Osteocyte (in vitro differentiated cells): ENCODE results near the gene HNRNPAB. TPM values are rescaled to one million over a fixed set of nuclear protein-coding genes. Genes with fewer than 3 reads are reported as not detected.
A peak's percentile ranks its signal among the peaks of the same experiment; 100 is the strongest.
"Not testable (repeated sequence)": the region's sequence is repeated elsewhere in the genome, so short reads cannot be mapped to it uniquely, and the experiment has no call there.

ENCODE experiments used
- DNase-seq: peaks from one replicate; pipeline ENCODE4 v3.0.0; 2021; ENCODE audit warnings: mixed read lengths; ENCODE audit not compliant: unreplicated experiment; ENCODE audit errors: extremely low spot score
- H3K27ac Mint-ChIP-seq: one replicate; pipeline ENCODE4 v1.8.0; 2021; ENCODE audit warnings: mild to moderate bottlenecking, mixed read lengths; ENCODE audit not compliant: unreplicated experiment
- H3K27me3 Mint-ChIP-seq: one replicate; pipeline ENCODE4 v1.8.0; 2021; ENCODE audit warnings: mixed read lengths; ENCODE audit not compliant: unreplicated experiment
- H3K36me3 Mint-ChIP-seq: one replicate; pipeline ENCODE4 v1.8.0; 2021; ENCODE audit warnings: mixed read lengths; ENCODE audit not compliant: unreplicated experiment
- H3K4me1 Mint-ChIP-seq: one replicate; pipeline ENCODE4 v1.8.0; 2021; ENCODE audit warnings: mixed read lengths; ENCODE audit not compliant: unreplicated experiment
- H3K4me3 Mint-ChIP-seq: one replicate; pipeline ENCODE4 v1.8.0; 2021; ENCODE audit warnings: mild to moderate bottlenecking, moderate library complexity, mixed read lengths; ENCODE audit not compliant: unreplicated experiment
- H3K9me3 Mint-ChIP-seq: one replicate; pipeline ENCODE4 v1.8.0; 2021; ENCODE audit warnings: mixed read lengths; ENCODE audit not compliant: unreplicated experiment
- total RNA-seq: library from RNA; stranded (reverse); gene quantifications from 2 replicates; pipeline ENCODE4 v1.2.1, GENCODE V29; 2021
- TF ChIP-seq, protein P1 (sequence below): fragments of 200-600 bp; sonication (generic); IDR thresholded peaks from 2 replicates; pipeline ENCODE4 v1.5.0; 2021; ENCODE audit warnings: antibody characterized with exemption, mild to moderate bottlenecking, moderate library complexity

HNRNPAB gene
- total RNA-seq, 1 donor from 2014 or later, result 131 TPM

DNA sequence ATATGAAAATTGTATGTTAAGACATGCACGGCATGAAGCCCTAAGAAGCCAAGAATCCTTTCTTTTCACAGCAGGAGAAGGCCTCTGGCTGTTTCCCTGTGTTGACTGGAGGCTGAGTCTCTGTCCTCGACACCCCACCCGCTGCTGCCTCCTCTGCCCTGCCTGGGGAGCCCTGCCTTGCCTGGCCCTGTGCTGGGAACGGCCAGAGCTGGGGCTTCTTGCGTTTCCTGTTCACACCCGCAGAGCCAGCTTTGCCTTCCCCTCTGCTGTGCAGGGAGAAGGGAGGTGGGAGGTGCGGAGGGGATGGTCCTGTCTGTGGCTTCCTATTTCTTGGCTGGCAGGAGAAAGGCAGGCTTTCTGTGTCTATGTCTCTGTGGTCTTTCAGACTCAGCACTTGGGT lies 10.3 kb upstream of the HNRNPAB start:
- TF ChIP-seq, protein P1, sequence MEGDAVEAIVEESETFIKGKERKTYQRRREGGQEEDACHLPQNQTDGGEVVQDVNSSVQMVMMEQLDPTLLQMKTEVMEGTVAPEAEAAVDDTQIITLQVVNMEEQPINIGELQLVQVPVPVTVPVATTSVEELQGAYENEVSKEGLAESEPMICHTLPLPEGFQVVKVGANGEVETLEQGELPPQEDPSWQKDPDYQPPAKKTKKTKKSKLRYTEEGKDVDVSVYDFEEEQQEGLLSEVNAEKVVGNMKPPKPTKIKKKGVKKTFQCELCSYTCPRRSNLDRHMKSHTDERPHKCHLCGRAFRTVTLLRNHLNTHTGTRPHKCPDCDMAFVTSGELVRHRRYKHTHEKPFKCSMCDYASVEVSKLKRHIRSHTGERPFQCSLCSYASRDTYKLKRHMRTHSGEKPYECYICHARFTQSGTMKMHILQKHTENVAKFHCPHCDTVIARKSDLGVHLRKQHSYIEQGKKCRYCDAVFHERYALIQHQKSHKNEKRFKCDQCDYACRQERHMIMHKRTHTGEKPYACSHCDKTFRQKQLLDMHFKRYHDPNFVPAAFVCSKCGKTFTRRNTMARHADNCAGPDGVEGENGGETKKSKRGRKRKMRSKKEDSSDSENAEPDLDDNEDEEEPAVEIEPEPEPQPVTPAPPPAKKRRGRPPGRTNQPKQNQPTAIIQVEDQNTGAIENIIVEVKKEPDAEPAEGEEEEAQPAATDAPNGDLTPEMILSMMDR, result no peak
- H3K9me3 Mint-ChIP-seq, result peaks cover 3% of the 10 kb centered on the region
- no peak overlapping the region for H3K27ac Mint-ChIP-seq
- no peak overlapping the region for H3K4me3 Mint-ChIP-seq
- H3K4me1 Mint-ChIP-seq, result peaks cover 13% of the 10 kb centered on the region
- peaks cover 2% of the 10 kb centered on the region for H3K36me3 Mint-ChIP-seq
- peaks cover 11% of the 10 kb centered on the region for H3K27me3 Mint-ChIP-seq
- DNase-seq, result no peak

DNA sequence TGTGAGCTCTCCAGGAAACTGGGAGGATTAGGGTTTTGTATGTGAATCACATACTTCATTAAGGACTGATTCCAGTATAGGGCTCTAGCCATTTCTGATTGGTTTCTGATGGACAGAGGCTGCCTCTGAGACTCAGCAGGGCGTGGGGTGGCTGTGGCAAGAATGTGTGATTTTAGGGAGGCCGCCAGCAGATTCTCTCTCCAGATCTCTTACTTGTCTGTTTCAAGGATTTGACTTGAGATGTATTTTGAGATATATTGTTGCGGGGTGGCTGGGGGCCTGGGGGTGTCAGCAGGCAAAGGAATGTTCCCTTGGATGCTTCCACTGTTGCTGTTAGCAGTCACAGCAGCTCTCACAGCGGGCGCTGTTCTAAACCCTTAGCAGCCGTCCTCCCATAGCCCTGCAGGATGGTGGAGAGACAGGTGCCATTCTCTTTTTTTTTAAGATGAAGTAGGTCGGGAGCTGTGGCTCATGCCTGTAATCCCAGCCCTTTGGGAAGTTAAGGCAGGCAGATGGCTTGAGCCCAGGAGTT lies 8.0 kb upstream of the HNRNPAB start:
- no peak for DNase-seq
- TF ChIP-seq, protein P1, result no peak
- Mint-ChIP-seq H3K9me3 (peaks cover 3% of the 10 kb centered on the region), H3K4me1 (peaks cover 26% of the 10 kb centered on the region), H3K4me3 (no peak overlapping the region), H3K36me3 (peaks cover 2% of the 10 kb centered on the region), H3K27ac (no peak overlapping the region), H3K27me3 (peaks cover 9% of the 10 kb centered on the region)

DNA sequence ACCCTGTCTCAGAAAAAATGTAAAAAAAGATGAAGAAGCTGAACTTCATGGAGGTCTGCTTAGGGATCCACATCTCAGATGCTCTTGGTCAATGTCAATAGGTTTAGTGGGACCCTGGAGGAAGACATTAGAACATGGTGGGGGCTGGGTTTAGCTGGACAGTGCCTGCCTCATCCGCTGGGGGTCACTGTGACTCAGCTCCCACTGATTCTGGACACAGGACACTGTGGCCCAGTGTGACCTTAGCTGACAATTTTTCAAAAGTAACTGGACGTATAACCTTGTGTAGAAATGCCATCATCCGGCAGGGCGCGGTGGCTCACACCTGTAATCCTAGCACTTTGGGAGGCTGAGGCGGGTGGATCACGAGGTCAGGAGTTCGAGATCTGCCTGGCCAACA lies 7.3 kb upstream of the HNRNPAB start:
- peaks cover 9% of the 10 kb centered on the region for H3K27me3 Mint-ChIP-seq
- no peak overlapping the region for H3K4me3 Mint-ChIP-seq
- TF ChIP-seq, protein P1, result peak; percentile 29

DNA sequence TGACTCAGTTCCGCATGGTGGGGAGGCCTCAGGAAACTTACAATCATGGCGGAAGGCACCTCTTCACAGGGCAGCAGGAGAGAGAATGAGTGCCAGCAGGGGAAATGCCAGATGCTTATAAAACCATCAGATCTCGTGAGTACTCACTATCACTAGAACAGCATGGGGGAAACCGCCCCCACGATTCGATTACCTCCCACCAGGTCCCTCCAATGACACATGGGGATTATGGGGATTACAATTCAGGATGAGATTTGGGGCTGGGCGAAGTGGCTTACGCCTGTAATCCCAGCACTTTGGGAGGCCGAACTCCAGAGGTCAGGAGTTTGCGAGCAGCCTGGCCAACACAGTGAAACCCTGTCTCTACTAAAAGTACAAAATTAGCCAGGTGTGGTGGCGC lies 6.2 kb upstream of the HNRNPAB start:
- not testable (repeated sequence) for H3K9me3 Mint-ChIP-seq, H3K27me3 Mint-ChIP-seq, DNase-seq, H3K36me3 Mint-ChIP-seq, H3K4me3 Mint-ChIP-seq, H3K27ac Mint-ChIP-seq
- H3K4me1 Mint-ChIP-seq, result peaks cover 26% of the 10 kb centered on the region

More for the DNA sequence above, 7.3 kb upstream of the HNRNPAB start:
- H3K36me3 Mint-ChIP-seq, result peaks cover 2% of the 10 kb centered on the region
- H3K27ac Mint-ChIP-seq, result no peak overlapping the region
- no peak for DNase-seq
- H3K9me3 Mint-ChIP-seq, result peaks cover 3% of the 10 kb centered on the region
- H3K4me1 Mint-ChIP-seq, result peaks cover 26% of the 10 kb centered on the region

DNA sequence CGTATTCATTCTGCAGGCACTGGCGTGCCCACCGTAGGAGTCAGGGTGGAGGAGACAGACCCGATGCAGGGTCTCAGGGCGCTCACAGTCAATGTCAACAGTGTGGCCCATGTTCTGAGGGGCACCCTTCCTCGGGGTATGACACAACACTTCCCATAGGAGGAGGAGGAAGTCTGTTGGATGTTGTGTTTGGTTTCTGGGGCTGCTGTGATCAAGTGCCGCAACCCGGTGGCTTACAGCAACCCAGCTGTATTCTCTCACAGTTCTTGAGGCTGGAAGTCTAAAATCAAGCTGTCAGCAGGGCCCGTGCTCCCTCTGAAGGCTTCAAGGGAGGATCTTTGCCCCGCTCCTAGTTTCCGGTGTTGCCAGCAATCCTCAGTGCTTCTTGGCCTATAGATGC lies 5.6 kb upstream of the HNRNPAB start:
- TF ChIP-seq, protein P1, result no peak
- DNase-seq, result no peak
- Mint-ChIP-seq H3K27me3 (peaks cover 3% of the 10 kb centered on the region), H3K4me1 (peaks cover 24% of the 10 kb centered on the region), H3K4me3 (no peak overlapping the region), H3K27ac (no peak overlapping the region), H3K9me3 (no peaks in the 10 kb centered on the region), H3K36me3 (no peaks in the 10 kb centered on the region)
